NB4 (cell line): ENCODE data around the gene BTBD9.

ENCODE experiments used
- CTCF ChIP-seq: IDR thresholded peaks from one replicate; pipeline ENCODE4 v1.5.1; 2012; ENCODE audit warnings: low read depth, low read length
- POLR2A ChIP-seq: IDR thresholded peaks from 2 replicates; pipeline ENCODE4 v1.6.1; 2011; ENCODE audit warnings: mild to moderate bottlenecking; ENCODE audit not compliant: insufficient read length; ENCODE audit errors: extremely low read depth
- TF ChIP-seq, protein P1 (sequence below): IDR thresholded peaks from 2 replicates; pipeline ENCODE4 v1.6.1; 2011; ENCODE audit warnings: low read depth, low read length

- TF ChIP-seq CTCF (no peak), POLR2A (no peak)
- TF ChIP-seq, protein P1, sequence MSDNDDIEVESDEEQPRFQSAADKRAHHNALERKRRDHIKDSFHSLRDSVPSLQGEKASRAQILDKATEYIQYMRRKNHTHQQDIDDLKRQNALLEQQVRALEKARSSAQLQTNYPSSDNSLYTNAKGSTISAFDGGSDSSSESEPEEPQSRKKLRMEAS = no peak
Observed at GRCh38 chr6:38302838-38303237, 336.9 kb downstream of the BTBD9 start.
